ENCODE data around the gene RPL34.

Gene RPL34

GRCh38 chr4:108651014-108651791 is 30.8 kb downstream of the RPL34 start:
- no peak for TF ChIP-seq CTCF (IDR thresholded peaks at IDR 0.05; ENCODE audit: low read depth, low read length, missing control alignments)
- in situ Hi-C loops (cut with HindIII; ENCODE audit: low sequenced_read_pairs) = no loop called here
- DNase-seq (ENCODE audit: low read depth) = peak; percentile 28
- H3K4me3 ChIP-seq (ENCODE audit: low read depth, low read length) = peak overlapping the region; percentile 87

DNA sequence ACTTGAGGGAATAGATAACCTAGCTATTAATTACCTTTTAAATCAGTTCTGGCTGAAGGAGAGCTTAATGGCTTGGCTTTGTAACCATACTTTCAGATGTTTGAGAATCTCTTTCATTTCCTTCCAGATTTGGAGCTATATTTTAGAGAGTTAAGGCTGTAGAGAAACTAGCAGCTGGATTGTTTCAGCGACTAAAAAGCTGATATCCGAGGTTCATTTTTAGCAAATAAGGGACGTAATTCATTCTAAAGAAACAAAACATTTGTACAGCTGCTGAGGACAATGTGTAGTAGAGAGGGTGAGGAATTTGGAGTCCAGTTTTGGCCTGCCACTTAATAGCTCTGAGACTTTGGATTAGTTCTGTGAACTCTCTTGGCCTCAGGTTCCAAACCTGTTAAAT is 42.3 kb downstream of the RPL34 start:
- TF ChIP-seq CTCF (IDR thresholded peaks at IDR 0.05; ENCODE audit: low read depth, low read length, missing control alignments) = no peak
- no peak for DNase-seq (ENCODE audit: low read depth)
- H3K4me3 ChIP-seq (ENCODE audit: low read depth, low read length) = no peak overlapping the region
- in situ Hi-C loops (cut with HindIII; ENCODE audit: low sequenced_read_pairs) = no loop called here

DNA sequence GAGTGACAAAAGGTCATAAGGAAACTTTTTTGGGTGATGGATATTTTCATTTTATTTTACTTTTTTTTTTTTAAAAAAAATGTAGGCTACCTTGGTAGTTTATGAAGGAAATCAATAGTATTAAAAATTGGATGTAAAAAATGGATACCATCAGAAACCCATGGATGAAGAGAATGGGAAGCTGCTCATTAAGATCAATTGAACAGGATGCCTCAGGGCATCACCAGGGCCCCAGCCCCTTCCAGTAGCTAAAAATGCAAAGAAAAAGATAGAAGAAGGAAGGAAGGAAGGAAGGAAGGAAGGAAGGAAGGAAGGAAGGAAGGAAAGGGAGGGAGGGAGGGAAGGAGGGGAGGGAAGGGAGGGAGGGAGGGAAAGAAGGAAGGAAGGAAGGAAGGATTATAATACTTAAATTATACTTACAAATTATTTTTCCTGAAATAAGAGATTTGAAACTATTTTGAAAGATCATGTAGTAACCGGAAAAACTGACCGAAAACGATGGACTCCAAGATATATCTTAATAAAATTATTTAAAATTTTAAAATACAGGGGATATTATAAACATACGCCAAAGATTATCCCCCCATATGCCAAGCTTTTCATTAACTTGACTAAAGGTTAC is 54.1 kb downstream of the RPL34 start:
- in situ Hi-C loops (cut with HindIII; ENCODE audit: low sequenced_read_pairs) = no loop called here
- no peak for DNase-seq (ENCODE audit: low read depth)
- no peak overlapping the region for H3K4me3 ChIP-seq (ENCODE audit: low read depth, low read length)
- no peak for TF ChIP-seq CTCF (IDR thresholded peaks at IDR 0.05; ENCODE audit: low read depth, low read length, missing control alignments)
